ENCODE measurements around the gene ABLIM1. TPM values are rescaled to one million over a fixed set of nuclear protein-coding genes. Genes with fewer than 3 reads are reported as not detected.

The ABLIM1 gene
- total RNA-seq, 4 donors from 2014 or later, result 156 to 278 (median 213) TPM

DNA sequence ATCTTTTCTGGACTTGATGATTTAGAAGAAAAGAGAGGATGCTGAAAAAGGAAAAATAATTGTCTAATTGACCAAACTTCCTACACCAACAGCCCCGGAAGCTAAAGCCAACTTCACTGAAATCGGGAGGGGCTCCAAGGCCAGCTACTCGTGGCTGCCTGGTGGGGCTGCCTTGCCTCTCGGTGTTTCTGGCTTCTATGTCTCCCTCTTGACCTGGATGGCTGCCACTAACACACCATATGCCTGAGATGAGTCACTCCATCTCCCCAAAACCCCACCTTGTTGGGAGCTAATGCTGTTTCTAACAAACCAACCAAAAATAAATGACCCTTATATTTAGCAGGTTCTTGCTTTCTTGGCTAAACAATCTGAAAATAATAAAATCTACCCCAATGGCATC is 166.1 kb downstream of the ABLIM1 start:
- no peaks in the 10 kb centered on the region for H3K9me3 ChIP-seq
- peak overlapping the region; percentile 59 for H3K27ac ChIP-seq
- peaks cover 33% of the 10 kb centered on the region for H3K4me1 ChIP-seq
- DNase-seq (ENCODE audit: low spot score in 2 of 2), result no peak
- H3K4me3 ChIP-seq, result no peak overlapping the region
- H3K27me3 ChIP-seq, result no peaks in the 10 kb centered on the region
- WGBS, result 33% methylated on average over 4 of the region's 4 CpGs
- H3K36me3 ChIP-seq, result peaks cover 35% of the 10 kb centered on the region
- TF ChIP-seq POLR2AphosphoS5 (IDR thresholded peaks at IDR 0.05) (no peak), EP300 (IDR thresholded peaks at IDR 0.05) (no peak), POLR2A (IDR thresholded peaks at IDR 0.05) (no peak)

DNA sequence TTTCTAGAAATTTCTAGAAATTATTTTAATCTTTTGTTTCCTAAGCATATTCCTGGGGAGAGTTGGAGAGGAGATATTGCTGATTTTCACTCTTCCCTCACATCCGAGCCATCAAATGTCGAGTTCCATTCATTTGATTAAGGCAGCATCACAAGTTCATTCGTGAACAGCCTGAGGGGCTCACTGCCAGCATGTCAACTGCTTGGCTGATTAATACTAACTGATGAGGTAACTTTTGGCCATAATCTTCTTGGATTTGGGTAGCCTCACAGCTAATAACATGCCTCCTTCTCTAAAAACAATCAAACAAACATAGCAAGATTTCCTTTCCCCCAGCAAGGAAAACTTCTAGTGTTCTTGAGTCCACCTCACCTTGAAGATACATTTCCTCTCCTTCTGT is 166.7 kb downstream of the ABLIM1 start:
- no peaks in the 10 kb centered on the region for H3K27me3 ChIP-seq
- TF ChIP-seq EP300 (IDR thresholded peaks at IDR 0.05) (no peak), POLR2AphosphoS5 (IDR thresholded peaks at IDR 0.05) (peak in 1 of 3 donors; percentile 55), POLR2A (IDR thresholded peaks at IDR 0.05) (no peak)
- TF ChIP-seq, protein P1, sequence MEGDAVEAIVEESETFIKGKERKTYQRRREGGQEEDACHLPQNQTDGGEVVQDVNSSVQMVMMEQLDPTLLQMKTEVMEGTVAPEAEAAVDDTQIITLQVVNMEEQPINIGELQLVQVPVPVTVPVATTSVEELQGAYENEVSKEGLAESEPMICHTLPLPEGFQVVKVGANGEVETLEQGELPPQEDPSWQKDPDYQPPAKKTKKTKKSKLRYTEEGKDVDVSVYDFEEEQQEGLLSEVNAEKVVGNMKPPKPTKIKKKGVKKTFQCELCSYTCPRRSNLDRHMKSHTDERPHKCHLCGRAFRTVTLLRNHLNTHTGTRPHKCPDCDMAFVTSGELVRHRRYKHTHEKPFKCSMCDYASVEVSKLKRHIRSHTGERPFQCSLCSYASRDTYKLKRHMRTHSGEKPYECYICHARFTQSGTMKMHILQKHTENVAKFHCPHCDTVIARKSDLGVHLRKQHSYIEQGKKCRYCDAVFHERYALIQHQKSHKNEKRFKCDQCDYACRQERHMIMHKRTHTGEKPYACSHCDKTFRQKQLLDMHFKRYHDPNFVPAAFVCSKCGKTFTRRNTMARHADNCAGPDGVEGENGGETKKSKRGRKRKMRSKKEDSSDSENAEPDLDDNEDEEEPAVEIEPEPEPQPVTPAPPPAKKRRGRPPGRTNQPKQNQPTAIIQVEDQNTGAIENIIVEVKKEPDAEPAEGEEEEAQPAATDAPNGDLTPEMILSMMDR (IDR thresholded peaks at IDR 0.05), result no peak
- 34% methylated on average over 3 of the region's 3 CpGs for whole genome bisulfite sequencing
- H3K4me1 ChIP-seq, result peaks cover 37% of the 10 kb centered on the region
- peaks cover 36% of the 10 kb centered on the region for H3K36me3 ChIP-seq
- H3K27ac ChIP-seq, result peak overlapping the region; percentile 59
- H3K9me3 ChIP-seq, result no peaks in the 10 kb centered on the region
- DNase-seq (ENCODE audit: low spot score in 2 of 2), result peak in 1 of 2 donors; percentile 80
- H3K4me3 ChIP-seq, result no peak overlapping the region

DNA sequence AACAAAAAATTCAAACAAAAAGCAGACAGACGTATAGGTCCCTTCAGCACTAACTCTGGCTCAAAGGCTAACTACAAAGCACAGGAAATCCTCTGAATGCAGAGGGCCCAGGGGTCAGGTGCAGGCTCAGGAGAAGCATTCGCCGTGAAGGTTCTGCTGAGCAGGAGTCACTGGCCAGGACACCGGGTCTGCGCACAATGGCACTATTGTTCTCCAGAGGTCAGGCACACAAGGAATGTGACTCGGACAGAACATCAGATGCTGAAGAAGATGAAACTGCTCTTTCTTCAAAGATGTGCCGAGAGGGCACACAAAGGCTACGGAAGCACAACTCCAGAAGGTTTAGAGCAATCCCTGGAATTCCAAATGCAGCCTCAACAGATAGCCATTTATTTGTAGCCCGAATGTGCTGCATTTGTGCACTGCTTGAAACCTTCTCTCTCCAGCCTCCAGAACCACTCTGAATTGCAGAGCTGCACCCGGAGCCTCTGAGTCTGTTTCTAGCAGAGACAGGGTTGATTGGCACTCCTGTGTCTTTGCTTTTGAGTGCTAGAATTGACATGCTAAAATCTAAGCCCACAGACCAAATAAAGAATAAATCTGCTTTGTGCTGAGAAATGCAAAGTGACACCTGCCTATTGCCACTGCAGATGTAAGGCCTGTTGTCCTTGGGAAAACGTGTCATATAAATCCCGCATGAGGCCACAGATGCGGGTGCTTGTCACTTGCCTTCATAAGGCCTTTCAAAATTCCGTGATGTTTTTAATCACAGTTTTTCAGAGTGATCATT is 168.4 kb downstream of the ABLIM1 start:
- H3K27ac ChIP-seq, result no peak overlapping the region
- peaks cover 45% of the 10 kb centered on the region for H3K4me1 ChIP-seq
- no peaks in the 10 kb centered on the region for H3K27me3 ChIP-seq
- 77% methylated on average over 14 of the region's 14 CpGs for WGBS
- H3K9me3 ChIP-seq, result no peaks in the 10 kb centered on the region
- TF ChIP-seq EP300 (IDR thresholded peaks at IDR 0.05) (no peak), POLR2A (IDR thresholded peaks at IDR 0.05) (no peak), POLR2AphosphoS5 (IDR thresholded peaks at IDR 0.05) (no peak)
- TF ChIP-seq, protein P1 (IDR thresholded peaks at IDR 0.05), result no peak
- no peak for DNase-seq (ENCODE audit: low spot score in 2 of 2)
- no peak overlapping the region for H3K4me3 ChIP-seq
- peaks cover 43% of the 10 kb centered on the region for H3K36me3 ChIP-seq

DNA sequence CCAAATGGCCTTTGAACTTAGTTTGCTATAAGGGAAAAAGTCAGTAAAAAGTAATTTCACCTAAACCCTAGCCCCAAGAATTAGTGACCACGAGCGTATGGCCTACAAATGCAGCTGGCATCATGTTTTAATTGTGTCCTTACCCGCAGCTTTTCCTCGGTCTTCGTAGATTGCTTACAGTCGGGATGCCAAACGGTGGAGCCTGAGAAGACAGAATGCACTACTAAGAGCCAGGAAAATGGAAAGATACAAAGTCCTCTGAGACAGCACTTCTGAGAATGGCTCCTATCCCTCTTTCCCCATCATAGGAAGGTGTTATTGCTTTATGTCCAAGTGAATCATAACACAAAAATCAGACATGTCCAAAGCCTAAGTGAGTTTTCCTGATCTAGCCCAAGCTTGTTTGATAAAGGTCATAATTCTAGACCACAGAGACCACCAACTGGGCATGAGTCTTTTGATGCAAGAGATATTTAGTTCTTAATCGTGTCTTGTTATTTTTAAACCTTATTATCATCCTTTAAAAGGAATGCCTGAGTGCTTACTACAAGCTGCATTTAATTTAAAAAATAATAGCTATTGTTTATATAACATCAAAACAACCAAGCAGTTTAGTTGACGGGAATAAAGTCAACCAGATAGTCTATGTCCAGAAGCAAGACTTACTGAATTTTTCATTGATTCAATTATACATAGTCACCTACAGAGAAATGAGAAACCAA is 170.1 kb downstream of the ABLIM1 start:
- H3K4me1 ChIP-seq, result peaks cover 56% of the 10 kb centered on the region
- no peaks in the 10 kb centered on the region for H3K27me3 ChIP-seq
- 90% methylated on average over 9 of the region's 9 CpGs for WGBS
- DNase-seq (ENCODE audit: low spot score in 2 of 2), result no peak
- H3K9me3 ChIP-seq, result no peaks in the 10 kb centered on the region
- TF ChIP-seq POLR2AphosphoS5 (IDR thresholded peaks at IDR 0.05) (no peak), POLR2A (IDR thresholded peaks at IDR 0.05) (no peak), EP300 (IDR thresholded peaks at IDR 0.05) (no peak)
- TF ChIP-seq, protein P1 (IDR thresholded peaks at IDR 0.05), result no peak
- no peak overlapping the region for H3K4me3 ChIP-seq
- peaks cover 39% of the 10 kb centered on the region for H3K36me3 ChIP-seq
- H3K27ac ChIP-seq, result no peak overlapping the region

DNA sequence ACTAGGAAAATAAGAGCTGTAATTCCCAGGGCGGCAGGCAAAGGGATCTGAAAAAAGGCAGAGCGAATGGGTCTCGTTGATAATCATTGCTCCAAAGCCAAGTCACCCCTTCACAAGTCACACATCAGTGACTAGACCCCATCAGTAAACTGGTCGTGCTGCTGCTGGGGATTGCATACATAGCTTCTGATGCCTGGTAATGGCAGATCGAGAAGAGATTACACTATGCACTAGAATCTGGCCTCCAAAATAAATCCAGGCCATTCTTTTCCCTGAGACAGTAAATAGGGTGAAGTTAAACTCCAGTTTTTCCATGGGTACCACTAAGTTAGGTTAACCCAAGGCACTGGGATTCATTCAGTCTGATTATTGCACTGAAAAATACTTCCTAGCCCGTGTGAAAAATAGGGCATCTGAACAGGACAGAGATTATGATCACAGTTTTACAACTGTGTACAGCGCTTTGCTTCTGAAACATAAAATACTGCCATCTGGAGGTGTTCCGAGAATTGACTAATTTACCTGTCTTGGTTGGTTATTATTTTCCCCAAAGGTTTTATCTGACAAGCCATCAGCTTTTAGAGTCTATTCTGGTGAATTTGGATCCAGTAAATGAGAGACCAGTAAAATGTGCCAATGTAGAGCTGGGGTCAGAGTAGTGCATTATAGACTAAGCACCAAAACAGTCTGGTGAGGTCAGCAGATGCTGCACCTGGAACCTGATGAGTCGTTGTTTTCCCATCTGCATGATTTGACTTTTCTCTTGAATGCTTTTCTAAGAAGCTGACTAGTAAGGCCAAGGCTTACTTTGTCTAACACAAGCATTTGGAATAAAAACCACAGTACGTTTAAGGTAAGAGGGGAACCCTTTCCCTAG is 170.9 kb downstream of the ABLIM1 start:
- H3K27ac ChIP-seq, result peak overlapping the region; percentile 79
- no peak for DNase-seq (ENCODE audit: low spot score in 2 of 2)
- H3K4me3 ChIP-seq, result no peak overlapping the region

More for the DNA sequence above, 170.9 kb downstream of the ABLIM1 start:
- Histone ChIP-seq H3K4me1 (peaks cover 50% of the 10 kb centered on the region), H3K36me3 (peaks cover 39% of the 10 kb centered on the region), H3K27me3 (no peaks in the 10 kb centered on the region), H3K9me3 (no peaks in the 10 kb centered on the region)
- TF ChIP-seq, protein P1 (IDR thresholded peaks at IDR 0.05), result no peak
- TF ChIP-seq EP300 (IDR thresholded peaks at IDR 0.05) (no peak), POLR2A (IDR thresholded peaks at IDR 0.05) (no peak), POLR2AphosphoS5 (IDR thresholded peaks at IDR 0.05) (no peak)
- 83% methylated on average over 10 of the region's 10 CpGs for WGBS

Data from suprapubic skin (tissue), 4 donors.